K562 (cell line): ENCODE data around the gene CTU1. TPM values are rescaled to one million over a fixed set of nuclear protein-coding genes. Genes with fewer than 3 reads are reported as not detected.

Experiments used
- ATAC-seq: fragments of 200-7000 bp; cut with Tn5 transposase; 3 replicates; pipeline ENCODE4 v1.9.1; 2020; ENCODE audit warnings: moderate library complexity
- BruUV-seq: library from RNA; stranded (reverse); fragments of 400-500 nt; replicated peaks from 2 replicates; lab custom pipeline; 2021; lab: Mats Ljungman, UMichigan
- CTCF ChIA-PET: fragments of 300-600 bp; formaldehyde crosslinking; extraction: SDS; loops from one replicate; lab custom pipeline; 2021; ENCODE audit warnings: low intra/inter-chr PET ratio; lab: Yijun Ruan, JAX
- POLR2A ChIA-PET: fragments of 300-600, 350-650 bp; sonication (Branson Sonifier 250); formaldehyde crosslinking; extraction: SDS; loops from one replicate; lab custom pipeline; 2021; ENCODE audit warnings: antibody characterized with exemption, inconsistent platforms; lab: Yijun Ruan, JAX
- DNase-seq, 4 experiments: peaks; one replicate each; pipeline versions ENCODE4 v3.0.0 to v3.0.0-alpha.2; 2011 to 2018; ENCODE audit warnings: low spot score in 3 of 4, mixed read lengths in 3 of 4; ENCODE audit errors: extremely low read depth in 1 of 4
- FAIRE-seq: peaks from 2 replicates; lab custom pipeline; 2011; peaks lifted over from hg19 to GRCh38; lab: Jason Lieb, UNC
- H2AFZ ChIP-seq: 2 replicates; pipeline ENCODE4 v1.6.0; 2011; ENCODE audit warnings: low read depth, low read length, control low read depth, inconsistent platforms
- H3K27ac ChIP-seq: fragments of 200-600 bp; 3 replicates; pipeline ENCODE4 v1.8.0; 2011; ENCODE audit warnings: low read depth, mild to moderate bottlenecking, control low read depth, inconsistent platforms, low read length, moderate library complexity, mixed read lengths; ENCODE audit errors: extremely low read depth
- H3K27me3 ChIP-seq, 2 experiments: fragments of 300-600 bp in 1 of 2; 2 replicates in 1 of 2; 3 replicates in 1 of 2; pipeline versions ENCODE4 v1.6.0 to v1.8.0; 2011; ENCODE audit warnings: inconsistent platforms in 2 of 2, low read length in 2 of 2, mild to moderate bottlenecking in 1 of 2, mixed read lengths in 1 of 2, moderate library complexity in 1 of 2; ENCODE audit not compliant: control insufficient read depth in 2 of 2, insufficient read depth in 2 of 2
- H3K36me3 ChIP-seq: fragments of 300-600 bp; 3 replicates; pipeline ENCODE4 v1.8.0; 2011; ENCODE audit warnings: mild to moderate bottlenecking, low read length, inconsistent platforms; ENCODE audit not compliant: control insufficient read depth, insufficient read depth
- H3K4me1 ChIP-seq, 2 experiments: fragments of 200-600 bp in 1 of 2; replicated peaks in 1 of 2; 2 replicates in 1 of 2; 3 replicates in 1 of 2; pipeline versions ENCODE4 v1.5.1 to v1.8.0; 2011; ENCODE audit warnings: inconsistent platforms in 2 of 2, low read length in 2 of 2, mild to moderate bottlenecking in 1 of 2, mixed read lengths in 1 of 2, moderate library complexity in 1 of 2; ENCODE audit not compliant: control insufficient read depth in 2 of 2, insufficient read depth in 2 of 2
- H3K4me2 ChIP-seq: 2 replicates; pipeline ENCODE4 v1.6.1; 2011; ENCODE audit warnings: low read length, control low read depth, inconsistent platforms, mixed read lengths; ENCODE audit not compliant: insufficient read depth
- H3K4me3 ChIP-seq: fragments of 200-600 bp; sonication (generic), shearing (Covaris generic); 2 replicates; pipeline ENCODE4 v1.5.1; 2016; ENCODE audit warnings: control low read depth, inconsistent platforms
- H3K79me2 ChIP-seq: fragments of 200-600 bp; 3 replicates; pipeline ENCODE4 v1.8.0; 2011; ENCODE audit warnings: low read length, inconsistent platforms; ENCODE audit not compliant: control insufficient read depth, insufficient read depth
- H3K9ac ChIP-seq, 2 experiments: 2 replicates each; pipeline versions ENCODE4 v1.6.0 to v1.6.1; 2011; ENCODE audit warnings: low read depth in 2 of 2, low read length in 2 of 2, control low read depth in 1 of 2, inconsistent platforms in 1 of 2, mild to moderate bottlenecking in 1 of 2, mixed read lengths in 1 of 2; ENCODE audit not compliant: insufficient read depth in 1 of 2
- H3K9me1 ChIP-seq: one replicate; pipeline ENCODE4 v1.6.0; 2011; ENCODE audit warnings: inconsistent platforms, mild to moderate bottlenecking, low read length, moderate library complexity; ENCODE audit not compliant: control insufficient read depth, insufficient read depth
- H3K9me3 ChIP-seq: replicated peaks from 2 replicates; pipeline ENCODE4 v1.5.1; 2011; ENCODE audit warnings: low read depth, low read length, inconsistent platforms; ENCODE audit not compliant: control insufficient read depth, insufficient read depth
- H4K20me1 ChIP-seq: replicated peaks from 2 replicates; pipeline ENCODE4 v1.6.1; 2011; ENCODE audit warnings: low read length, inconsistent platforms, mixed read lengths; ENCODE audit not compliant: control insufficient read depth, insufficient read depth
- C11orf30 ChIP-seq: fragments of 450-650 bp; IDR thresholded peaks from 2 replicates; pipeline ENCODE4 v1.6.1; 2016; ENCODE audit warnings: low read depth, mild to moderate bottlenecking
- EGR1 ChIP-seq: fragments of 450-650 bp; conservative IDR thresholded peaks from 2 replicates; pipeline ENCODE4 v1.6.1; 2017; ENCODE audit warnings: mild to moderate bottlenecking
- GABPB2 ChIP-seq: fragments of 250-450 bp; sonication (Bioruptor Pico); conservative IDR thresholded peaks from 2 replicates; pipeline ENCODE4 v1.5.1; 2021; ENCODE audit warnings: mild to moderate bottlenecking
- MAFF ChIP-seq: IDR thresholded peaks from 2 replicates; pipeline ENCODE4 v1.6.1; 2012; ENCODE audit warnings: low read length, improper control_type of control experiment
- MAFG ChIP-seq: fragments of 450-650 bp; conservative IDR thresholded peaks from 2 replicates; pipeline ENCODE4 v1.6.1; 2016; ENCODE audit warnings: missing genetic modification characterization, missing compliant biosample characterization
- MAFK ChIP-seq: IDR thresholded peaks from 2 replicates; pipeline ENCODE4 v1.6.1; 2011; ENCODE audit warnings: low read length, improper control_type of control experiment
- SIN3B ChIP-seq: fragments of 450-650 bp; IDR thresholded peaks from 2 replicates; pipeline ENCODE4 v1.6.1; 2017; ENCODE audit warnings: low read depth, mild to moderate bottlenecking, moderate library complexity
- ZNF316 ChIP-seq: fragments of 450-650 bp; IDR thresholded peaks from 2 replicates; pipeline ENCODE4 v1.6.1; 2016
- WGBS: fragments of 100-300 bp; shearing (Covaris generic); methylation state at CpG from one replicate; pipeline ENCODE4 v1.1.6; 2016; ENCODE audit warnings: low coverage, mixed read lengths; ENCODE audit not compliant: insufficient coverage; ENCODE audit errors: missing lambda C conversion rate; 5-methylcytosine and 5-hydroxymethylcytosine counted together
- in situ Hi-C: fragments of 300-500 bp; cut with MboI; formaldehyde crosslinking; loops from 4 replicates; pipeline ENCODE4 v1.15.0; 2018; ENCODE audit warnings: inconsistent platforms, mixed read lengths
- intact Hi-C: fragments of 100-400 bp; cut with micrococcal nuclease; formaldehyde crosslinking; loops from 2 replicates; pipeline ENCODE4 v1.14.2; 2022
- polyA plus RNA-seq, 8 experiments: library from polyadenylated mRNA; depleted of rRNA in 4 of 8; stranded (reverse) in 5 of 8; unstranded in 3 of 8; fragments of >200 nt; fragmentation: Nextera tagmentation in 2 of 8; fragmentation: Illumina TruSeq in 1 of 8; extraction: Ambion mirVana in 2 of 8; extraction: Trizol in 1 of 8; gene quantifications; 2 replicates each; pipeline versions ENCODE4 v1.2.1 to v1.2.3, GENCODE V29; 2011 to 2014; ENCODE audit warnings: inconsistent platforms in 1 of 8, missing spikeins in 1 of 8
- total RNA-seq, 7 experiments: library from RNA; depleted of rRNA in 6 of 7; stranded (reverse); fragments of >200 nt in 6 of 7; fragmentation: Illumina TruSeq in 2 of 7; extraction: Trizol in 2 of 7; gene quantifications; 2 replicates each; pipeline versions ENCODE4 v1.2.1 to v1.2.3, GENCODE V29; 2011 to 2021; ENCODE audit warnings: low replicate concordance in 1 of 7

Gene CTU1
- total and polyA plus RNA-seq, 9 of the 15 experiments (the other 6 are each of a cell fraction or from before 2014, with no cell fraction given), result 0.03 to 18.4 (median 2.3) TPM; not detected in 1

DNA sequence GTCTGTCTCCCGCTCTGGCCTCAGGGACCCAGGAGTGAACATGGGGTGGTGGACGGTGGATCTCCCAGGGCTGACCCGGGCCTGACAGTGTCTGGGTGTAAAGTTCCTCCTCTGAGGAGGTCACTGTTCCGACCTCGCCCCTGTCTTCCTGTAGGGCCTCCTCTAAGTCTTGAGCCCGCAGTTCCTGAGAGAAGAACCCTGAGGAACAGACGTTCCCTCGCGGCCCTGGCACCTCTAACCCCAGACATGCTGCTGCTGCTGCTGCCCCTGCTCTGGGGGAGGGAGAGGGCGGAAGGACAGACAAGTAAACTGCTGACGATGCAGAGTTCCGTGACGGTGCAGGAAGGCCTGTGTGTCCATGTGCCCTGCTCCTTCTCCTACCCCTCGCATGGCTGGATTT, 16.5 kb upstream of the CTU1 start, which contains the start of gene SIGLEC9:
Gene SIGLEC9, plus strand, starts transcription at position 178 of the 400 bp plus-strand sequence. Its CDS starts 69 bp downstream, at position 247.
- H3K9me3 ChIP-seq, result no peaks in the 10 kb centered on the region
- H3K4me3 ChIP-seq, result no peak within 1 kb of the TSS
- no TSS peak for BruUV-seq
- no peaks in the 10 kb centered on the region for H3K79me2 ChIP-seq
- H3K4me1 ChIP-seq, result peaks cover 34 to 35% of the 10 kb centered on the region in 2 experiments
- POLR2A ChIA-PET, result interaction anchor here (0.6 kb wide), 1 partner anchor 16 kb away, joined by 4 read pairs; the partner anchor contains the start of gene CTU1
- H3K36me3 ChIP-seq, result no peaks in the 10 kb centered on the region
- CTCF ChIA-PET, result no interaction called here
- peaks cover under 1 to 34% of the 10 kb centered on the region in 2 experiments; a peak in 2 of 5 replicates for H3K27me3 ChIP-seq
- no peaks in the 10 kb centered on the region for H3K9me1 ChIP-seq
- 31% methylated on average over 12 of the region's 14 CpGs for WGBS
- in situ Hi-C loops, result no loop called here
- FAIRE-seq (no peak), ATAC-seq (no peak), DNase-seq (no peak)
- peak within 1 kb of the TSS; percentile 52; the same call in 1 of the 2 replicates for H2AFZ ChIP-seq
- no peak within 1 kb of the TSS for H3K27ac ChIP-seq
- no peak within 1 kb of the TSS for H3K4me2 ChIP-seq
- intact Hi-C loops, result no loop called here
- H3K9ac ChIP-seq, result no peak within 1 kb of the TSS; a peak in 1 of 4 replicates
- H4K20me1 ChIP-seq, result no peaks in the 10 kb centered on the region
- TF ChIP-seq MAFK, result peak; percentile 79
- no peak for TF ChIP-seq SIN3B
- TF ChIP-seq MAFF, result peak; percentile 41; the same call in 1 of the 2 replicates
- peak; percentile 91 for TF ChIP-seq ZNF316
- peak; percentile 83 for TF ChIP-seq MAFG (tag)
- no peak for TF ChIP-seq GABPB2 (CRISPR knock-in tag)
- no peak for TF ChIP-seq EGR1
- TF ChIP-seq C11orf30, result peak; percentile 89
